PC-9 (cell line): Measurements from ENCODE around the gene LYPLA2. TPM values are rescaled to one million over a fixed set of nuclear protein-coding genes. Genes with fewer than 3 reads are reported as not detected.

Source experiments
- BruUV-seq: library from RNA; stranded (reverse); fragments of 400-500 nt; replicated peaks from 2 replicates; lab custom pipeline; 2021; lab: Mats Ljungman, UMichigan
- CTCF ChIA-PET: fragments of 300-600 bp; sonication (Branson Sonifier 250); formaldehyde crosslinking; loops from one replicate; lab custom pipeline; 2022; ENCODE audit warnings: antibody characterized with exemption; lab: Charles Lee
- POLR2A ChIA-PET: fragments of 300-600 bp; sonication (Branson Sonifier 250); formaldehyde crosslinking; loops from one replicate; lab custom pipeline; 2022; ENCODE audit warnings: antibody characterized with exemption; ENCODE audit not compliant: unreplicated experiment; lab: Charles Lee
- DNase-seq, 2 experiments: peaks; one replicate each; pipeline versions ENCODE4 v3.0.0 to v3.0.0-alpha.2; 2015 to 2022; ENCODE audit warnings: mixed read lengths in 1 of 2
- H2AFZ ChIP-seq: fragments of 200-600 bp; sonication (generic); 2 replicates; pipeline ENCODE4 v1.8.1; 2017; ENCODE audit warnings: antibody characterized with exemption
- H3F3A ChIP-seq: fragments of 200-600 bp; sonication (generic); 2 replicates; pipeline ENCODE4 v1.8.1; 2017; ENCODE audit warnings: antibody characterized with exemption, mild to moderate bottlenecking, low read depth; ENCODE audit not compliant: insufficient read depth
- H3K27ac ChIP-seq: fragments of 200-600 bp; sonication (generic); 2 replicates; pipeline ENCODE4 v1.6.1; 2016; ENCODE audit warnings: mixed run types
- H3K27me3 ChIP-seq: fragments of 200-600 bp; sonication (generic); 2 replicates; pipeline ENCODE4 v1.6.1; 2016; ENCODE audit warnings: low read depth, mixed run types; ENCODE audit not compliant: insufficient read depth
- H3K36me3 ChIP-seq: fragments of 200-600 bp; sonication (generic); 2 replicates; pipeline ENCODE4 v1.6.1; 2016; ENCODE audit warnings: low read depth, mixed run types
- H3K4me1 ChIP-seq: fragments of 200-600 bp; sonication (generic); replicated peaks from 2 replicates; pipeline ENCODE4 v1.6.1; 2016; ENCODE audit warnings: mixed run types; ENCODE audit not compliant: insufficient read depth
- H3K4me2 ChIP-seq: fragments of 200-600 bp; sonication (generic); 2 replicates; pipeline ENCODE4 v1.6.1; 2017; ENCODE audit warnings: mixed run types
- H3K4me3 ChIP-seq: fragments of 200-600 bp; sonication (generic); 2 replicates; pipeline ENCODE4 v1.6.1; 2016; ENCODE audit warnings: mixed run types
- H3K79me2 ChIP-seq: fragments of 200-600 bp; sonication (generic); 2 replicates; pipeline ENCODE4 v1.6.1; 2017; ENCODE audit warnings: low read depth, mixed run types
- H3K9me2 ChIP-seq: fragments of 200-600 bp; sonication (generic); 2 replicates; pipeline ENCODE4 v1.8.1; 2017; ENCODE audit warnings: mild to moderate bottlenecking; ENCODE audit not compliant: insufficient read depth
- H3K9me3 ChIP-seq: fragments of 200-600 bp; sonication (generic); 2 replicates; pipeline ENCODE4 v1.8.1; 2016; ENCODE audit warnings: low read depth; ENCODE audit not compliant: insufficient read depth
- H4K20me1 ChIP-seq: fragments of 200-600 bp; sonication (generic); 2 replicates; pipeline ENCODE4 v1.8.1; 2017; ENCODE audit not compliant: insufficient read depth
- CTCF ChIP-seq: fragments of 200-600 bp; sonication (generic); conservative IDR thresholded peaks from 2 replicates; pipeline ENCODE4 v1.6.1; 2017; ENCODE audit warnings: mixed run types, antibody characterized with exemption, mild to moderate bottlenecking, moderate library complexity
- EZH2 ChIP-seq: fragments of 200-600 bp; sonication (generic); IDR thresholded peaks from 2 replicates; pipeline ENCODE4 v1.8.0; 2017; ENCODE audit warnings: antibody characterized with exemption, low read depth
- intact Hi-C: fragments of 100-400 bp; cut with micrococcal nuclease; formaldehyde crosslinking; loops from one replicate; pipeline ENCODE4 v1.10.0; 2022; ENCODE audit not compliant: unreplicated experiment
- total RNA-seq: library from RNA; stranded (reverse); gene quantifications from 2 replicates; pipeline ENCODE4 v1.2.3, GENCODE V29; 2021

LYPLA2 gene
- total RNA-seq, 1 experiment from 2014 or later = 90.1 TPM

- Histone ChIP-seq H4K20me1 (no peaks in the 10 kb centered on the region), H2AFZ (no peak overlapping the region), H3K4me2 (no peak overlapping the region), H3K36me3 (peaks cover 3% of the 10 kb centered on the region; the same call in 1 of the 2 replicates), H3K79me2 (peaks cover 26% of the 10 kb centered on the region), H3K9me3 (no peaks in the 10 kb centered on the region), H3K4me3 (no peak overlapping the region), H3K27ac (no peak overlapping the region), H3K27me3 (no peaks in the 10 kb centered on the region), H3K9me2 (no peaks in the 10 kb centered on the region), H3F3A (peaks cover 25% of the 10 kb centered on the region), H3K4me1 (peaks cover 16% of the 10 kb centered on the region)
- no peak for TF ChIP-seq CTCF
- no peak for TF ChIP-seq EZH2
- no TSS peak for BruUV-seq
- ChIA-PET CTCF (interaction anchor here (0.6 kb wide), 1 partner anchor 260 kb away, joined by 4 read pairs; no protein-coding TSS in a partner anchor), POLR2A (no interaction called here)
- intact Hi-C loops = no loop called here
- DNase-seq = no peak
Measured at GRCh38 chr1:23784846-23785245, 6.1 kb upstream of the LYPLA2 start.

- Histone ChIP-seq H3K4me3 (no peak overlapping the region), H3K9me3 (no peaks in the 10 kb centered on the region), H2AFZ (no peak overlapping the region), H3K9me2 (no peaks in the 10 kb centered on the region), H3K27me3 (no peaks in the 10 kb centered on the region), H3K4me1 (peaks cover 15% of the 10 kb centered on the region), H3K4me2 (no peak overlapping the region), H4K20me1 (no peaks in the 10 kb centered on the region), H3F3A (peaks cover 27% of the 10 kb centered on the region), H3K36me3 (peaks cover 3% of the 10 kb centered on the region; the same call in 1 of the 2 replicates), H3K79me2 (peaks cover 14% of the 10 kb centered on the region), H3K27ac (no peak overlapping the region)
- ChIA-PET POLR2A (no interaction called here), CTCF (no interaction called here)
- TF ChIP-seq EZH2 = no peak
- TF ChIP-seq CTCF = no peak
- intact Hi-C loops = no loop called here
- BruUV-seq = no TSS peak
- no peak for DNase-seq
Measured at GRCh38 chr1:23787701-23788100, 3.2 kb upstream of the LYPLA2 start.

GRCh38 chr1:23788695-23789094, 2.2 kb upstream of the LYPLA2 start:
- peaks cover 21% of the 10 kb centered on the region for H3K79me2 ChIP-seq
- ChIA-PET CTCF (no interaction called here), POLR2A (interaction anchor here (0.6 kb wide), 1 partner anchor 156 kb away, joined by 4 read pairs; no protein-coding TSS in a partner anchor)
- TF ChIP-seq CTCF = no peak
- no peak for TF ChIP-seq EZH2
- H3K9me3 ChIP-seq = no peaks in the 10 kb centered on the region
- peaks cover 15% of the 10 kb centered on the region for H3K4me1 ChIP-seq
- peaks cover 3% of the 10 kb centered on the region; the same call in 1 of the 2 replicates for H3K36me3 ChIP-seq
- H3K27me3 ChIP-seq = no peaks in the 10 kb centered on the region
- peak overlapping the region; percentile 80; the same call in 1 of the 2 replicates for H3K27ac ChIP-seq
- H3K4me3 ChIP-seq = no peak overlapping the region
- DNase-seq = no peak
- no peak overlapping the region for H3K4me2 ChIP-seq
- no peak overlapping the region for H2AFZ ChIP-seq
- BruUV-seq = no TSS peak
- intact Hi-C loops = no loop called here
- no peaks in the 10 kb centered on the region for H3K9me2 ChIP-seq
- no peaks in the 10 kb centered on the region for H4K20me1 ChIP-seq
- H3F3A ChIP-seq = peaks cover 27% of the 10 kb centered on the region
